ENCODE results near the gene SOX2. TPM values are rescaled to one million over a fixed set of nuclear protein-coding genes. Genes with fewer than 3 reads are reported as not detected.

SOX2 gene
- total RNA-seq, 1 experiment from 2014 or later, result 307 TPM

DNA sequence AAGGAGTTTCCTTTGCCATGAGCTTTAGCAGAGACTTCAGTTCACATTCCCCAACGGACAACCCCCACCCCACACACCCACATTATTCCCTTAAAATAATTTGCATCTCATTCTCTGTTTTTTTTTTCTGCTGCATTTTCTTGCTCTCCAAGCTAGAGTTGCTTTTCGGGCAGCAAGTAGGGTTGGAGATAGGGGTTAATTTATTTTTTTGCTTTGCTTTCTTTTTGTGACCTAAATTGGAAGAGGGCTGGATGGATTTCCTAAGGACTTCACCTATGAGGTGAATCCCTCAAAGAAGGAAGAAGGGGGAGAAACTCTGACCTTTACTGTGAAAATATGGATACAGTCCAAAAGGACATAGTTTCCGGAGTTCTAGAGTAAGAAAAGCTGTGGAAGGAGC lies 6.6 kb downstream of the SOX2 start:
- Mint-ChIP-seq H3K27me3 (ENCODE audit: low read depth) (no peaks in the 10 kb centered on the region), H3K9me3 (peaks cover 4 to 6% of the 10 kb centered on the region in 2 experiments; a peak in 4 of 5 replicates), H3K36me3 (ENCODE audit: insufficient read depth in 1 of 3, low read depth in 3 of 3) (peaks cover 25 to 75% (median 73%) of the 10 kb centered on the region in 3 experiments), H3K4me1 (peaks cover 68 to 69% of the 10 kb centered on the region in 2 experiments), H3K27ac (peak overlapping the region in 2 of 3 experiments; percentile 100), H3K4me3 (peak overlapping the region; percentile 40 to 72)
- no peak overlapping the region for H3K27ac ChIP-seq (ENCODE audit: insufficient read length, low read depth, low read length)
- H3K56ac ChIP-seq (ENCODE audit: insufficient read length, low read depth, low read length), result no peak overlapping the region
- TF ChIP-seq, protein P1, sequence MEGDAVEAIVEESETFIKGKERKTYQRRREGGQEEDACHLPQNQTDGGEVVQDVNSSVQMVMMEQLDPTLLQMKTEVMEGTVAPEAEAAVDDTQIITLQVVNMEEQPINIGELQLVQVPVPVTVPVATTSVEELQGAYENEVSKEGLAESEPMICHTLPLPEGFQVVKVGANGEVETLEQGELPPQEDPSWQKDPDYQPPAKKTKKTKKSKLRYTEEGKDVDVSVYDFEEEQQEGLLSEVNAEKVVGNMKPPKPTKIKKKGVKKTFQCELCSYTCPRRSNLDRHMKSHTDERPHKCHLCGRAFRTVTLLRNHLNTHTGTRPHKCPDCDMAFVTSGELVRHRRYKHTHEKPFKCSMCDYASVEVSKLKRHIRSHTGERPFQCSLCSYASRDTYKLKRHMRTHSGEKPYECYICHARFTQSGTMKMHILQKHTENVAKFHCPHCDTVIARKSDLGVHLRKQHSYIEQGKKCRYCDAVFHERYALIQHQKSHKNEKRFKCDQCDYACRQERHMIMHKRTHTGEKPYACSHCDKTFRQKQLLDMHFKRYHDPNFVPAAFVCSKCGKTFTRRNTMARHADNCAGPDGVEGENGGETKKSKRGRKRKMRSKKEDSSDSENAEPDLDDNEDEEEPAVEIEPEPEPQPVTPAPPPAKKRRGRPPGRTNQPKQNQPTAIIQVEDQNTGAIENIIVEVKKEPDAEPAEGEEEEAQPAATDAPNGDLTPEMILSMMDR (conservative IDR thresholded peaks at IDR 0.05), result no peak
- H4K20me1 ChIP-seq (ENCODE audit: control insufficient read depth, insufficient read depth, insufficient read length), result no peaks in the 10 kb centered on the region
- no peaks in the 10 kb centered on the region; the same call in 1 of the 2 replicates for H3K27me3 ChIP-seq (ENCODE audit: insufficient read depth, low read length)
- H2BK15ac ChIP-seq (ENCODE audit: low read depth, low read length), result no peak overlapping the region
- no peak overlapping the region for H3K14ac ChIP-seq (ENCODE audit: insufficient read depth, low read length)
- no peak overlapping the region for H4K91ac ChIP-seq (ENCODE audit: insufficient read length, low read depth, low read length)
- H3K9me3 ChIP-seq (ENCODE audit: control insufficient read depth, low read depth, low read length), result no peaks in the 10 kb centered on the region
- H3T11ph ChIP-seq (ENCODE audit: low read length), result no peak overlapping the region
- H3K18ac ChIP-seq (ENCODE audit: insufficient read length, low read depth, low read length), result no peak overlapping the region
- no peak overlapping the region for H3K9ac ChIP-seq (ENCODE audit: extremely low read depth, insufficient read length, low read length)
- H4K8ac ChIP-seq (replicated peaks; ENCODE audit: insufficient read length, low read depth, low read length), result no peak overlapping the region
- no peak overlapping the region for H3K23ac ChIP-seq (ENCODE audit: insufficient read length, low read depth, low read length)
- H3K4me2 ChIP-seq (ENCODE audit: insufficient read depth, insufficient read length, low read length), result peak overlapping the region; percentile 80
- H3K23me2 ChIP-seq (ENCODE audit: insufficient read length, low read depth, low read length, poor library complexity, severe bottlenecking), result no peaks in the 10 kb centered on the region
- no peak overlapping the region for H2BK20ac ChIP-seq (ENCODE audit: low read depth, low read length, poor library complexity, severe bottlenecking)
- no peak overlapping the region for H3K4ac ChIP-seq (ENCODE audit: low read depth, low read length)
- no peaks in the 10 kb centered on the region for H3K79me1 ChIP-seq (ENCODE audit: insufficient read depth, low read depth, low read length, poor library complexity, severe bottlenecking)
- no peak overlapping the region for H2AK5ac ChIP-seq (ENCODE audit: insufficient read length, low read length)
- no peak overlapping the region for H2BK5ac ChIP-seq (ENCODE audit: insufficient read length, low read length)
- no peak overlapping the region for H4K5ac ChIP-seq (ENCODE audit: insufficient read length, low read depth, low read length)
- peaks cover 20% of the 10 kb centered on the region; the same call in 1 of the 2 replicates for H3K79me2 ChIP-seq (ENCODE audit: insufficient read depth, low read length)
- no peak overlapping the region for H2BK12ac ChIP-seq (ENCODE audit: insufficient read length, low read depth, low read length)
- H2BK120ac ChIP-seq (ENCODE audit: low read depth, low read length, poor library complexity, severe bottlenecking), result no peak overlapping the region
- DNase-seq, result no peak
- peaks cover 20% of the 10 kb centered on the region for H3K4me1 ChIP-seq (ENCODE audit: insufficient read depth, low read length)
- no peak overlapping the region for H2AFZ ChIP-seq (ENCODE audit: low read length)
- no CpG with 5 or more reads among the region's 3 CpGs for WGBS (ENCODE audit: extremely low coverage, insufficient read length, low lambda C conversion rate)

Data from H9 (cell line).